Tibial nerve (tissue), 4 donors: Measurements from ENCODE around the gene GRIK3. TPM values are rescaled to one million over a fixed set of nuclear protein-coding genes. Genes with fewer than 3 reads are reported as not detected.

ENCODE experiments used
- DNase-seq, 2 donors: peaks; one replicate each; pipeline ENCODE4 v3.0.0-alpha.2; 2019; ENCODE audit warnings: low spot score in 2 of 2
- H3K27ac ChIP-seq, 4 donors: fragments of 200-600 bp; sonication (generic) in 3 of 4; one replicate each; pipeline ENCODE4 v1.5.1; 2017 to 2019; ENCODE audit warnings: mild to moderate bottlenecking in 1 of 4
- H3K27me3 ChIP-seq, 2 donors: fragments of 200-600 bp; sonication (generic) in 1 of 2; one replicate each; pipeline versions ENCODE4 v1.5.1 to v1.6.0; 2017 to 2019
- H3K36me3 ChIP-seq, 3 donors: fragments of 200-600 bp; sonication (generic); one replicate each; pipeline ENCODE4 v1.5.1; 2018 to 2019
- H3K4me1 ChIP-seq, 4 donors: fragments of 200-600 bp; sonication (generic) in 3 of 4; one replicate each; pipeline ENCODE4 v1.5.1; 2017 to 2019
- H3K4me3 ChIP-seq, 4 donors: fragments of 200-600 bp; sonication (generic) in 3 of 4; one replicate each; pipeline ENCODE4 v1.5.1; 2017 to 2019; ENCODE audit warnings: mild to moderate bottlenecking in 1 of 4, moderate library complexity in 1 of 4
- H3K9me3 ChIP-seq, 4 donors: fragments of 200-600 bp; sonication (generic) in 3 of 4; one replicate each; pipeline ENCODE4 v1.5.1; 2017 to 2019
- EP300 ChIP-seq, 2 donors: sonication (generic); formaldehyde crosslinking; IDR thresholded peaks; one replicate each; pipeline ENCODE4 v1.6.1; 2017; ENCODE audit warnings: antibody characterized with exemption in 2 of 2, mild to moderate bottlenecking in 1 of 2
- POLR2A ChIP-seq, 2 donors: fragments of 450-650 bp; IDR thresholded peaks; one replicate each; pipeline ENCODE4 v1.6.1; 2017; ENCODE audit warnings: antibody characterized with exemption in 2 of 2, mild to moderate bottlenecking in 2 of 2, moderate library complexity in 2 of 2
- WGBS, 2 donors: methylation state at CpG; one replicate each; pipeline ENCODE4 v1.1.5; 2018; 5-methylcytosine and 5-hydroxymethylcytosine counted together
- total RNA-seq, 4 donors: library from RNA; depleted of rRNA; stranded (reverse); fragments of >200 nt; gene quantifications; one replicate each; pipeline ENCODE4 v1.1.0, GENCODE V29; 2016
- TF ChIP-seq, protein P1 (sequence below), 5 experiments: fragments of 200-600 bp in 3 of 5; fragments of 450-650 bp in 2 of 5; sonication (generic) in 3 of 5; IDR thresholded peaks; one replicate each; pipeline ENCODE4 v1.5.1; 2016 to 2019; ENCODE audit warnings: antibody characterized with exemption in 5 of 5, mild to moderate bottlenecking in 3 of 5, moderate library complexity in 2 of 5

GRIK3 gene
- total RNA-seq, 4 donors from 2014 or later = 12.8 to 26.2 (median 21.7) TPM

DNA sequence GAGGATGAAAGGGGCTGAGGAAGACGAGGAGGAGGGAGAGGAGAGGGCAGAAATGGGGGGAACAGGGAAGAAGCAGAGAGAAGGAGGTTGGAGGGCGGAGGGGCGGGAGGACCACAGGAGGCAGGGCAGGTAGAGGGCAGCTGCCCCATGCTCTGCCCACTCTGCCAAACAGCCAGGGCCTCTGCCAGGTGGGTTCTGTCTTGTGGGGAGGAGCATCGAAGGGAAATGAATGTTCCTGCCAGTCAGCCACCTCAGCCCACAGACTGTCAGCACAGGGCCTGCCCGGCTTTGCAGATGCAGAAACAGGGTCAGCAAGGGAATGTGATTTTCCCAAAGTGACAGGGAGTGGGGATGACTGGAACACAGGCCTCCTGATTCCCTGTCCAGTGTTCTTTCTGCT is 82.6 kb downstream of the GRIK3 start:
- Histone ChIP-seq H3K36me3 (no peaks in the 10 kb centered on the region), H3K27ac (no peak overlapping the region), H3K4me3 (no peak overlapping the region), H3K4me1 (peaks cover 0 to 25% (median 2%) of the 10 kb centered on the region in 4 donors), H3K27me3 (no peaks in the 10 kb centered on the region), H3K9me3 (no peaks in the 10 kb centered on the region)
- DNase-seq = no peak
- WGBS, 2 donors = 79 to 85% methylated on average over 5 of the region's 5 CpGs
- TF ChIP-seq EP300 (IDR thresholded peaks at IDR 0.05) (no peak), POLR2A (IDR thresholded peaks at IDR 0.05) (no peak)
- TF ChIP-seq, protein P1, sequence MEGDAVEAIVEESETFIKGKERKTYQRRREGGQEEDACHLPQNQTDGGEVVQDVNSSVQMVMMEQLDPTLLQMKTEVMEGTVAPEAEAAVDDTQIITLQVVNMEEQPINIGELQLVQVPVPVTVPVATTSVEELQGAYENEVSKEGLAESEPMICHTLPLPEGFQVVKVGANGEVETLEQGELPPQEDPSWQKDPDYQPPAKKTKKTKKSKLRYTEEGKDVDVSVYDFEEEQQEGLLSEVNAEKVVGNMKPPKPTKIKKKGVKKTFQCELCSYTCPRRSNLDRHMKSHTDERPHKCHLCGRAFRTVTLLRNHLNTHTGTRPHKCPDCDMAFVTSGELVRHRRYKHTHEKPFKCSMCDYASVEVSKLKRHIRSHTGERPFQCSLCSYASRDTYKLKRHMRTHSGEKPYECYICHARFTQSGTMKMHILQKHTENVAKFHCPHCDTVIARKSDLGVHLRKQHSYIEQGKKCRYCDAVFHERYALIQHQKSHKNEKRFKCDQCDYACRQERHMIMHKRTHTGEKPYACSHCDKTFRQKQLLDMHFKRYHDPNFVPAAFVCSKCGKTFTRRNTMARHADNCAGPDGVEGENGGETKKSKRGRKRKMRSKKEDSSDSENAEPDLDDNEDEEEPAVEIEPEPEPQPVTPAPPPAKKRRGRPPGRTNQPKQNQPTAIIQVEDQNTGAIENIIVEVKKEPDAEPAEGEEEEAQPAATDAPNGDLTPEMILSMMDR (IDR thresholded peaks at IDR 0.05) = no peak

GRCh38 chr1:36951292-36951750 is 83.0 kb downstream of the GRIK3 start:
- Histone ChIP-seq H3K36me3 (no peaks in the 10 kb centered on the region), H3K9me3 (no peaks in the 10 kb centered on the region), H3K27ac (no peak overlapping the region), H3K27me3 (no peaks in the 10 kb centered on the region), H3K4me3 (no peak overlapping the region), H3K4me1 (peaks cover 0 to 20% (median 2%) of the 10 kb centered on the region in 4 donors)
- DNase-seq = no peak
- TF ChIP-seq POLR2A (IDR thresholded peaks at IDR 0.05) (no peak), EP300 (IDR thresholded peaks at IDR 0.05) (no peak)
- TF ChIP-seq, protein P1 (IDR thresholded peaks at IDR 0.05) = no peak
- WGBS, 2 donors = 46 to 62% methylated on average over 7 of the region's 7 CpGs

GRCh38 chr1:36950604-36951291 is 83.6 kb downstream of the GRIK3 start:
- no peak overlapping the region for H3K4me3 ChIP-seq
- TF ChIP-seq POLR2A (IDR thresholded peaks at IDR 0.05) (no peak), EP300 (IDR thresholded peaks at IDR 0.05) (no peak)
- TF ChIP-seq, protein P1 (IDR thresholded peaks at IDR 0.05) = no peak
- 61 to 66% methylated on average over 8 of the region's 8 CpGs for WGBS, 2 donors
- no peaks in the 10 kb centered on the region for H3K9me3 ChIP-seq
- peaks cover 0 to 15% (median 0%) of the 10 kb centered on the region in 4 donors for H3K4me1 ChIP-seq
- DNase-seq = no peak
- no peaks in the 10 kb centered on the region for H3K36me3 ChIP-seq
- H3K27me3 ChIP-seq = no peaks in the 10 kb centered on the region
- no peak overlapping the region for H3K27ac ChIP-seq

DNA sequence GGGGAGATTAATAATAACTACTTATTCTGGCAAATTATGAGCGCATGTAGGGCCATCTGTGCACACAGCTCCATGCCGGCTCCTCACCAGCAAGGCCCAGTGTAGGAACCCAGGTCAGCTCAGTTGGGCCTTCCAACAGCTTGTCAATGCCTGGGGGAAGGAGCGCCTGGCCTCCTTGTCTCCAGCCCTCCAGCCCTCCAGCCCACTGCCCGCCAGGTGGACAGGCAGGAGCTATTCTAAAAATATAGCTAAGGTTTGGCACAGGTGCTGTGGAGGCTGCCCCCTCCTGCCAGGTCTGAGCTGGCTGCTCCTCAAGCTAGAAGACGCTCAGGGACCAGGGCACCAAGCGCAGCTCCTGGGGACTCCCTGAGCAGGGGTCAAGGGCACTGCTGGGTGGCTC is 85.7 kb downstream of the GRIK3 start:
- WGBS, 2 donors = 89 to 91% methylated on average over 5 to 6 of the region's 6 CpGs
- no peak for DNase-seq
- Histone ChIP-seq H3K27ac (no peak overlapping the region), H3K4me1 (peaks cover 0 to 17% (median 0%) of the 10 kb centered on the region in 4 donors), H3K27me3 (no peaks in the 10 kb centered on the region), H3K9me3 (no peaks in the 10 kb centered on the region), H3K4me3 (no peak overlapping the region), H3K36me3 (no peaks in the 10 kb centered on the region)
- no peak for TF ChIP-seq EP300 (IDR thresholded peaks at IDR 0.05)
- TF ChIP-seq POLR2A (IDR thresholded peaks at IDR 0.05) = no peak
- TF ChIP-seq, protein P1 (IDR thresholded peaks at IDR 0.05) = no peak

- Histone ChIP-seq H3K4me3 (no peak overlapping the region), H3K27ac (no peak overlapping the region), H3K4me1 (peaks cover 0 to 17% (median 0%) of the 10 kb centered on the region in 4 donors), H3K36me3 (no peaks in the 10 kb centered on the region), H3K27me3 (no peaks in the 10 kb centered on the region), H3K9me3 (no peaks in the 10 kb centered on the region)
- DNase-seq = no peak
- 64 to 70% methylated on average over 2 of the region's 2 CpGs for WGBS, 2 donors
- TF ChIP-seq POLR2A (IDR thresholded peaks at IDR 0.05) (no peak), EP300 (IDR thresholded peaks at IDR 0.05) (no peak)
- TF ChIP-seq, protein P1 (IDR thresholded peaks at IDR 0.05) = no peak
These were observed 86.2 kb downstream of the GRIK3 start for GRCh38 chr1:36948147-36948546.
